C1 segment of cervical spinal cord (tissue), 14 donors: ENCODE data around the gene MSMP.

Source experiments
- DNase-seq, 14 donors: peaks; one replicate each; lab custom pipeline; 2025; lab: John Stamatoyannopoulos, UW

Gene MSMP

GRCh38 chr9:35754264-35754663 lies at the start of gene MSMP:
MSMP (minus strand) TSS chr9:35754276; CDS start chr9:35754129, 147 bp downstream.
- no peak for DNase-seq

GRCh38 chr9:35801328-35802128 lies 47.5 kb upstream of the MSMP start:
- no peak for DNase-seq

- no peak for DNase-seq
These were observed 46.5 kb upstream of the MSMP start for GRCh38 chr9:35800530-35800929.

GRCh38 chr9:35798658-35799374 lies 44.7 kb upstream of the MSMP start:
- no peak for DNase-seq

GRCh38 chr9:35797311-35798109 lies 43.4 kb upstream of the MSMP start:
- DNase-seq, result no peak

GRCh38 chr9:35795695-35796094 lies 41.6 kb upstream of the MSMP start:
- no peak for DNase-seq

- no peak for DNase-seq
These were observed 39.4 kb upstream of the MSMP start for GRCh38 chr9:35793461-35793860.

- peak in 1 of 14 donors; percentile 43 for DNase-seq
These were observed 38.8 kb upstream of the MSMP start for GRCh38 chr9:35792826-35793225.

GRCh38 chr9:35792024-35792813 lies 38.1 kb upstream of the MSMP start:
- DNase-seq, result peak in 1 of 14 donors; percentile 46

GRCh38 chr9:35791297-35791921 lies 37.3 kb upstream of the MSMP start, which contains the start of gene NPR2:
NPR2 (plus strand) TSS chr9:35791591; CDS start chr9:35792409, 818 bp downstream.
- DNase-seq, result peak in 6 of 14 donors; percentile 18 to 45 (median 43)

- peak in 11 of 14 donors; percentile 23 to 78 (median 36) for DNase-seq
These were observed 36.6 kb upstream of the MSMP start for GRCh38 chr9:35790385-35791296.

GRCh38 chr9:35790025-35790384 lies 35.9 kb upstream of the MSMP start:
- no peak for DNase-seq

- no peak for DNase-seq
These were observed 35.5 kb upstream of the MSMP start for GRCh38 chr9:35789541-35789940.

- no peak for DNase-seq
These were observed 29.3 kb upstream of the MSMP start for GRCh38 chr9:35783418-35783817.

GRCh38 chr9:35781066-35781465 lies 27.0 kb upstream of the MSMP start:
- no peak for DNase-seq

- no peak for DNase-seq
These were observed 24.4 kb upstream of the MSMP start for GRCh38 chr9:35778496-35778895.

- no peak for DNase-seq
These were observed 21.9 kb upstream of the MSMP start for GRCh38 chr9:35776018-35776417.

GRCh38 chr9:35774907-35775635 lies 21.0 kb upstream of the MSMP start:
- DNase-seq, result peak in 4 of 14 donors; percentile 9 to 51 (median 24)

- no peak for DNase-seq
These were observed 17.9 kb upstream of the MSMP start for GRCh38 chr9:35771943-35772342.
